ENCODE data around the gene PSMD9. TPM values are rescaled to one million over a fixed set of nuclear protein-coding genes. Genes with fewer than 3 reads are reported as not detected.

Gene PSMD9
- total and polyA plus RNA-seq, 7 donors: 28.5 to 108 (median 91.4) TPM

DNA sequence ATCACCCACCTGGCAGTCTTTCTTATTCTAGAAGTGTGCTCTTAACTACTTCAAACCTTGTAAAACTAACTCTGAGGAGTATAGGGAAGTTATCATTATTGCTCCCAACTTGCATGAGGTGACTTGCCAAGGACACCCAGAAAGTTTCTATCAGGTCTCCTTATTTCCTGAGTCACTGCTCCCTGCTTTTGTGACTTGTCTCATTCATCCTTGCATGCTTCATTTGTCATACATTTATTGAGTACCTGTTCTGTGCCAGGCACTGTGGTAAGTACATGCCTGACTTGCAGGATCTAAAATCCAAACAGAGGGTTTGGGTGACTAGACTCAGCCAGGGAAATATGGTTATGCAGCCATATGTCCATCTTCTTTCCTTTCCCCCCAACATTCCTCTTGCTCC lies 55.3 kb downstream of the PSMD9 start:
- intact Hi-C loops (cut with DNase I): no loop called here
- Histone ChIP-seq H3K4me1 (no peaks in the 10 kb centered on the region), H3K9me3 (no peaks in the 10 kb centered on the region), H3K36me3 (no peaks in the 10 kb centered on the region), H3K4me3 (no peak overlapping the region), H3K27ac (no peak overlapping the region), H3K27me3 (no peaks in the 10 kb centered on the region)
- TF ChIP-seq, protein P1, sequence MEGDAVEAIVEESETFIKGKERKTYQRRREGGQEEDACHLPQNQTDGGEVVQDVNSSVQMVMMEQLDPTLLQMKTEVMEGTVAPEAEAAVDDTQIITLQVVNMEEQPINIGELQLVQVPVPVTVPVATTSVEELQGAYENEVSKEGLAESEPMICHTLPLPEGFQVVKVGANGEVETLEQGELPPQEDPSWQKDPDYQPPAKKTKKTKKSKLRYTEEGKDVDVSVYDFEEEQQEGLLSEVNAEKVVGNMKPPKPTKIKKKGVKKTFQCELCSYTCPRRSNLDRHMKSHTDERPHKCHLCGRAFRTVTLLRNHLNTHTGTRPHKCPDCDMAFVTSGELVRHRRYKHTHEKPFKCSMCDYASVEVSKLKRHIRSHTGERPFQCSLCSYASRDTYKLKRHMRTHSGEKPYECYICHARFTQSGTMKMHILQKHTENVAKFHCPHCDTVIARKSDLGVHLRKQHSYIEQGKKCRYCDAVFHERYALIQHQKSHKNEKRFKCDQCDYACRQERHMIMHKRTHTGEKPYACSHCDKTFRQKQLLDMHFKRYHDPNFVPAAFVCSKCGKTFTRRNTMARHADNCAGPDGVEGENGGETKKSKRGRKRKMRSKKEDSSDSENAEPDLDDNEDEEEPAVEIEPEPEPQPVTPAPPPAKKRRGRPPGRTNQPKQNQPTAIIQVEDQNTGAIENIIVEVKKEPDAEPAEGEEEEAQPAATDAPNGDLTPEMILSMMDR (IDR thresholded peaks at IDR 0.05): no peak
- TF ChIP-seq POLR2A (IDR thresholded peaks at IDR 0.05): no peak
- no peak for TF ChIP-seq POLR2AphosphoS5 (IDR thresholded peaks at IDR 0.05)
- no peak for TF ChIP-seq EP300 (IDR thresholded peaks at IDR 0.05)
- no peak for DNase-seq

DNA sequence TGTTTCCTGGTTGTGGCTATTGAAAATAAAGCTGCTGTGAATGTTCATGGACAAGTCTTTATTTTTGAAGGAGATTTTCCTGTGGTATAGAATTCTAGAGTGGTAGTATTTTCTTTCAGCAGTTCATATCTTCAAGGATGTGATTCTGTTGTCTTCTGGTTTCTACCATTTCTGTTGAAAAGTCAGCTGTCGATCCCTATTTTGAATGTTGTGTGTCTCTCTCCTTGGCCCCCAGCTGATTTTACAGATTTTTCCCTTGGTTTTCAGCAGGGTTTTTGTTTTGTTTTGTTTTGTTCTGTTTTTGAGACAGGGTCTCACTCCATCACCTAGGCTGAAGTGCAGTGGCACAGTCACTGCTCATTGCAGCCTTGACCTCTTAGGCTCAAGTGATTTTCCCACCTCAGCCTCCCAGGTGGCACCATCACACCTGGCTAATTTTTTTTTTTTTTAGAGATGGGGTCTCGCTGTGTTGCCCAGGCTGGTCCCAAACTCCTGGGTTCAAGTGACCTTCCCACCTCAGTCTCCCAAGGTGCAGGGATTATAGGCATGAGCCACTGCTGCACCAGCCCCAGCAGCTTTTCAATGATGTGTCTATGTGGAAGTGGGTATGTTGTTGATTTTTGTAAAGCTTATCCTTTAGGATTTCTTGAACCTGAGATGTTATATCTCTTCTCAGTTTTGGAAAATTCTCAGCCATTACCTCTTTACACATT lies 57.9 kb downstream of the PSMD9 start:
- Histone ChIP-seq H3K4me1 (no peaks in the 10 kb centered on the region), H3K36me3 (no peaks in the 10 kb centered on the region), H3K27me3 (no peaks in the 10 kb centered on the region), H3K9me3 (no peaks in the 10 kb centered on the region), H3K4me3 (no peak overlapping the region), H3K27ac (no peak overlapping the region)
- 96 to 97% methylated on average over 2 of the region's 2 CpGs for WGBS, 2 donors
- TF ChIP-seq, protein P1 (IDR thresholded peaks at IDR 0.05): no peak
- TF ChIP-seq POLR2AphosphoS5 (IDR thresholded peaks at IDR 0.05) (no peak), POLR2A (IDR thresholded peaks at IDR 0.05) (no peak), EP300 (IDR thresholded peaks at IDR 0.05) (no peak)
- DNase-seq: no peak
- intact Hi-C loops (cut with DNase I): no loop called here

DNA sequence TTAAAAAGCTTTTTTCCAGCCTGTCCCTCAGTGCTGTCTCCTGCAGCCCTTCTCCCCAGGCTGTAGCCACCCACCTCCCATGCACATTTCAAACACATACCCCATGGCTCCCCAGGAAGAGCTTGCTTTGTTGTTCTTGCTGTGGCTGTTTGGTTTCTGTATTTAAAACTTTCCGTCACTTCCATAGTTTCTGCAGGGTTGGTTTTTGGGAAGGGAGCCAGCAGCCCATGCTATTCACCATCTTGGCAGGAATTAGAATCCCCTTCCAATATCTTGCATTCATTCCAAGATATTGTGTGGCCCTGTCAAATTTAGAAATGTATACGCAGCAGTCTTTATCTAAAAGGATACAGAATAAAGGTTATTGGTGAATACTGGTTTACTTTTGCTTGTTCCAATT lies 59.4 kb downstream of the PSMD9 start:
- no peak overlapping the region for H3K27ac ChIP-seq
- intact Hi-C loops (cut with DNase I): no loop called here
- no peaks in the 10 kb centered on the region for H3K36me3 ChIP-seq
- 89 to 94% methylated on average over 2 of the region's 2 CpGs for WGBS, 2 donors
- no peak for TF ChIP-seq EP300 (IDR thresholded peaks at IDR 0.05)
- no peaks in the 10 kb centered on the region for H3K9me3 ChIP-seq
- no peaks in the 10 kb centered on the region for H3K27me3 ChIP-seq
- no peak for DNase-seq
- H3K4me3 ChIP-seq: no peak overlapping the region
- H3K4me1 ChIP-seq: no peaks in the 10 kb centered on the region

DNA sequence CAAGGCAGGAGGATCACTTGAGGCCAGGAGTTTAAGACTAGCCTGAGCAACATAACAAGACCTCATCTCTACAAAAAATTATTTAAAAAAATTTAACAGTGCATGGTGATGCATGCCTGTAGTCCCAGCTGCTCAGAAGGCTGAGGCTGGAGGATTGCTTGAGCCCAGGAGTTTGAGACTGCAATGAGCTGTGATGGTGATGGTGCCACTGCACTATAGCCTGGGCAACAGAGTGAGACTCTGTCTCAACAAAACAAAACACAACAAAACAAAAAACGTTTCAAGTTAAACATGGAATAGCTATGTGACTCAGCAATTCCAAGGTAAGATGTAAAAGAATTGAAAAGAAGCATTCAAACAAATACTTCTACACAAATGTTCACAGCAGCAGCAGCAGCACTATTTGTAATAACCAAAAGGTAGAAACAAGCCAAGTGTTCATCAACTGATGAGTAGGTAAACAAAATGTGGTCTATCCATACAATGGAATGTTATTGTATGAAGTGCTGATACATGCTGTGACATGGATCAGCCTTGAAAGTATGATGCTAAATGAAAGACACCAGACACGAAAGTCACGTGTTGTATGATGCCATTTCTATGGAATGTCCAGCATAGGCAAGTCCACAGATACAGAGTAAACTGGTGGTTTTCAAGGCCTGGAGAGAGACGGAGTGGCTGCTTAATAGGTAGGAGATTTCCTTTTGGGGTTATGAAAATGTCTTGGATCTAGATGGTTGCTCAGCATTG lies 61.2 kb downstream of the PSMD9 start:
- TF ChIP-seq, protein P1 (IDR thresholded peaks at IDR 0.05): no peak
- TF ChIP-seq POLR2AphosphoS5 (IDR thresholded peaks at IDR 0.05): no peak
- TF ChIP-seq POLR2A (IDR thresholded peaks at IDR 0.05): no peak
- TF ChIP-seq EP300 (IDR thresholded peaks at IDR 0.05): no peak
- H3K27me3 ChIP-seq: no peaks in the 10 kb centered on the region
- WGBS, 2 donors: 71 to 74% methylated on average over 4 of the region's 4 CpGs
- no peak overlapping the region for H3K4me3 ChIP-seq
- intact Hi-C loops (cut with DNase I): no loop called here
- no peaks in the 10 kb centered on the region for H3K4me1 ChIP-seq
- no peaks in the 10 kb centered on the region for H3K36me3 ChIP-seq
- no peak overlapping the region for H3K27ac ChIP-seq
- no peaks in the 10 kb centered on the region for H3K9me3 ChIP-seq
- no peak for DNase-seq

DNA sequence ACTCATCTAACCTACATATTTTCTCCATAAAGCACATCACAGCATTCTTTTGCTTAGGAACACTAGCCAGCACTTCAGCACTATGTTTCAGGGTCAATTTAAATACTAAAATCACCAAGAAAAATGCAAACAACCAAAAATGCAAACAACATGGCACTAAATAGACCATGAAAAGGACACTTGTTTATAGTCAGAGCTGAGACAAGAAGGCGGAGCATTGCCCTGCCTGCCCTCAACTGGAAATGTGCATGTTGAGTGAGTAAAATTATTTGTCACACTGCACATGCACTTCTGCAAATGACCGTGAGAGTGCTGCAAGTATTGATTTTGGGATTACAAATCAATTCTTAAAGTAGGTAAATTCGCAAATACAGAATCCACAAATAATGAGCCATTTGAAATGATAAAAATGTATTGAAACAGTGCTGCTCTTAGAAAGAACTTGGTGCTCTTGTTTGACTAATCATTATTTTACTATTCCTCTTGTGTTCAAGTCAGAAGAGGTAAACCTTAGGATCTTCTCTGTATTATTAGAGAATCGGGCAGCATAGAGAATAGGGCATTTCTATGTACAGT lies 64.6 kb downstream of the PSMD9 start:
- Histone ChIP-seq H3K36me3 (no peaks in the 10 kb centered on the region), H3K4me1 (no peaks in the 10 kb centered on the region), H3K27me3 (no peaks in the 10 kb centered on the region), H3K27ac (no peak overlapping the region), H3K4me3 (no peak overlapping the region), H3K9me3 (no peaks in the 10 kb centered on the region)
- TF ChIP-seq, protein P1 (IDR thresholded peaks at IDR 0.05): no peak
- TF ChIP-seq POLR2A (IDR thresholded peaks at IDR 0.05) (no peak), POLR2AphosphoS5 (IDR thresholded peaks at IDR 0.05) (no peak), EP300 (IDR thresholded peaks at IDR 0.05) (no peak)
- DNase-seq: no peak
- 77 to 87% methylated on average over 4 of the region's 4 CpGs for WGBS, 2 donors
- intact Hi-C loops (cut with DNase I): no loop called here
